HUES64 (cell line): ENCODE data around the gene MARCHF5.
"Not testable (repeated sequence)": the region's sequence is repeated elsewhere in the genome, so short reads cannot be mapped to it uniquely, and the experiment has no call there.

Source experiments
- H3K27ac ChIP-seq: 2 replicates; pipeline ENCODE4 v1.7.0; 2013; ENCODE audit warnings: low read depth, low read length, inconsistent platforms
- H3K27me3 ChIP-seq: 2 replicates; pipeline ENCODE4 v1.6.1; 2013; ENCODE audit warnings: mild to moderate bottlenecking, low read length; ENCODE audit not compliant: insufficient read depth
- H3K36me3 ChIP-seq: 2 replicates; pipeline ENCODE4 v1.6.1; 2013; ENCODE audit warnings: mild to moderate bottlenecking, low read length; ENCODE audit not compliant: insufficient read depth
- H3K4me1 ChIP-seq: 2 replicates; pipeline ENCODE4 v1.6.1; 2013; ENCODE audit warnings: mild to moderate bottlenecking, low read length, moderate library complexity; ENCODE audit not compliant: insufficient read depth
- H3K4me3 ChIP-seq: 2 replicates; pipeline ENCODE4 v1.5.1; 2013; ENCODE audit warnings: mild to moderate bottlenecking, low read length, moderate library complexity
- H3K9ac ChIP-seq: 2 replicates; pipeline ENCODE4 v1.6.1; 2013; ENCODE audit warnings: mild to moderate bottlenecking, low read depth, low read length
- H3K9me3 ChIP-seq: 2 replicates; pipeline ENCODE4 v1.6.1; 2013; ENCODE audit warnings: low read depth, low read length; ENCODE audit not compliant: insufficient read depth
- WGBS: fragments of 150-250, 120-280 bp; methylation state at CpG from one replicate; pipeline ENCODE4 v1.1.7; 2013; ENCODE audit warnings: missing lambda C conversion rate; 5-methylcytosine and 5-hydroxymethylcytosine counted together

The MARCHF5 gene

GRCh38 chr10:92354587-92354986, 63.6 kb downstream of the MARCHF5 start:
- H3K9me3 ChIP-seq: no peaks in the 10 kb centered on the region
- H3K4me3 ChIP-seq: no peak overlapping the region
- no peaks in the 10 kb centered on the region for H3K27me3 ChIP-seq
- no peak overlapping the region; the same call in 1 of the 2 replicates for H3K27ac ChIP-seq
- H3K9ac ChIP-seq: no peak overlapping the region
- peaks cover 26% of the 10 kb centered on the region for H3K36me3 ChIP-seq
- peaks cover 31% of the 10 kb centered on the region for H3K4me1 ChIP-seq
- 32% methylated on average over 4 of the region's 4 CpGs for WGBS

GRCh38 chr10:92356041-92356440, 65.1 kb downstream of the MARCHF5 start:
- Histone ChIP-seq H3K36me3 (peaks cover 11% of the 10 kb centered on the region), H3K27me3 (no peaks in the 10 kb centered on the region), H3K27ac (no peak overlapping the region), H3K9ac (no peak overlapping the region), H3K9me3 (no peaks in the 10 kb centered on the region), H3K4me3 (no peak overlapping the region), H3K4me1 (peaks cover 31% of the 10 kb centered on the region)
- WGBS: 91% methylated on average over 7 of the region's 7 CpGs

GRCh38 chr10:92363498-92363897, 72.5 kb downstream of the MARCHF5 start:
- 95% methylated on average over 4 of the region's 4 CpGs for WGBS
- Histone ChIP-seq H3K9me3 (no peaks in the 10 kb centered on the region), H3K4me3 (no peak overlapping the region), H3K27me3 (no peaks in the 10 kb centered on the region), H3K4me1 (no peaks in the 10 kb centered on the region), H3K27ac (no peak overlapping the region), H3K36me3 (no peaks in the 10 kb centered on the region), H3K9ac (no peak overlapping the region)

- WGBS: 88% methylated on average over 5 of the region's 5 CpGs
- Histone ChIP-seq H3K4me1 (no peaks in the 10 kb centered on the region), H3K27me3 (no peaks in the 10 kb centered on the region), H3K27ac (no peak overlapping the region), H3K9me3 (no peaks in the 10 kb centered on the region), H3K4me3 (no peak overlapping the region), H3K9ac (no peak overlapping the region), H3K36me3 (no peaks in the 10 kb centered on the region)
Measured at GRCh38 chr10:92366412-92367021, 75.5 kb downstream of the MARCHF5 start.

- H3K9ac ChIP-seq: no peak overlapping the region
- H3K27me3 ChIP-seq: no peaks in the 10 kb centered on the region
- no peaks in the 10 kb centered on the region for H3K36me3 ChIP-seq
- no peak overlapping the region for H3K4me3 ChIP-seq
- WGBS: 66% methylated on average over 4 of the region's 4 CpGs
- H3K27ac ChIP-seq: no peak overlapping the region
- H3K4me1 ChIP-seq: peaks cover 9% of the 10 kb centered on the region; the same call in 1 of the 2 replicates
- H3K9me3 ChIP-seq: no peaks in the 10 kb centered on the region
Measured at GRCh38 chr10:92377962-92378361, 87.0 kb downstream of the MARCHF5 start.

GRCh38 chr10:92381543-92381954, 90.6 kb downstream of the MARCHF5 start:
- Histone ChIP-seq H3K27ac (no peak overlapping the region; the same call in 1 of the 2 replicates), H3K4me1 (peaks cover 9% of the 10 kb centered on the region; the same call in 1 of the 2 replicates), H3K9ac (no peak overlapping the region), H3K27me3 (no peaks in the 10 kb centered on the region), H3K4me3 (no peak overlapping the region), H3K36me3 (no peaks in the 10 kb centered on the region), H3K9me3 (no peaks in the 10 kb centered on the region)
- WGBS: 72% methylated on average over 6 of the region's 7 CpGs

- Histone ChIP-seq H3K27me3 (no peaks in the 10 kb centered on the region), H3K27ac (no peak overlapping the region), H3K9ac (no peak overlapping the region), H3K4me1 (peaks cover 9% of the 10 kb centered on the region), H3K9me3 (no peaks in the 10 kb centered on the region), H3K4me3 (no peak overlapping the region), H3K36me3 (no peaks in the 10 kb centered on the region)
- WGBS: 49% methylated on average over 4 of the region's 4 CpGs
Measured at GRCh38 chr10:92382631-92383030, 91.7 kb downstream of the MARCHF5 start.

- no peaks in the 10 kb centered on the region for H3K27me3 ChIP-seq
- no peak overlapping the region for H3K4me3 ChIP-seq
- no peaks in the 10 kb centered on the region for H3K36me3 ChIP-seq
- H3K9ac ChIP-seq: no peak overlapping the region
- WGBS: 90% methylated on average over 2 of the region's 2 CpGs
- H3K9me3 ChIP-seq: no peaks in the 10 kb centered on the region
- H3K4me1 ChIP-seq: peaks cover 9% of the 10 kb centered on the region
- H3K27ac ChIP-seq: no peak overlapping the region
Measured at GRCh38 chr10:92384741-92385140, 93.8 kb downstream of the MARCHF5 start.

GRCh38 chr10:92385831-92386230, 94.9 kb downstream of the MARCHF5 start:
- H3K9me3 ChIP-seq: no peaks in the 10 kb centered on the region
- H3K27me3 ChIP-seq: no peaks in the 10 kb centered on the region
- no peaks in the 10 kb centered on the region for H3K36me3 ChIP-seq
- H3K27ac ChIP-seq: no peak overlapping the region
- WGBS: 90% methylated on average over 2 of the region's 2 CpGs
- H3K9ac ChIP-seq: no peak overlapping the region
- peaks cover 9% of the 10 kb centered on the region for H3K4me1 ChIP-seq
- no peak overlapping the region for H3K4me3 ChIP-seq

- H3K4me3 ChIP-seq: no peak overlapping the region
- no peak overlapping the region for H3K9ac ChIP-seq
- H3K4me1 ChIP-seq: peaks cover 6% of the 10 kb centered on the region
- no peaks in the 10 kb centered on the region for H3K9me3 ChIP-seq
- no peaks in the 10 kb centered on the region for H3K27me3 ChIP-seq
- no peak overlapping the region for H3K27ac ChIP-seq
- WGBS: 31% methylated on average over 11 of the region's 11 CpGs
- no peaks in the 10 kb centered on the region for H3K36me3 ChIP-seq
Measured at GRCh38 chr10:92387289-92387940, 96.4 kb downstream of the MARCHF5 start.

GRCh38 chr10:92393173-92393572, 102.2 kb downstream of the MARCHF5 start:
- H3K36me3 ChIP-seq, H3K4me1 ChIP-seq, H3K27ac ChIP-seq, H3K9me3 ChIP-seq, H3K27me3 ChIP-seq, H3K4me3 ChIP-seq, H3K9ac ChIP-seq: not testable (repeated sequence)
- WGBS: 0% methylated on average over 1 of the region's 1 CpG
